GM19351 (cell line): ENCODE data around the gene ITPR2.

Experiments used
- ATAC-seq: cut with Tn5 transposase; IDR thresholded peaks from one replicate; pipeline ENCODE4 v1.9.1; 2021; ENCODE audit warnings: mild to moderate bottlenecking, moderate library complexity; ENCODE audit not compliant: unreplicated experiment

ITPR2 gene

DNA sequence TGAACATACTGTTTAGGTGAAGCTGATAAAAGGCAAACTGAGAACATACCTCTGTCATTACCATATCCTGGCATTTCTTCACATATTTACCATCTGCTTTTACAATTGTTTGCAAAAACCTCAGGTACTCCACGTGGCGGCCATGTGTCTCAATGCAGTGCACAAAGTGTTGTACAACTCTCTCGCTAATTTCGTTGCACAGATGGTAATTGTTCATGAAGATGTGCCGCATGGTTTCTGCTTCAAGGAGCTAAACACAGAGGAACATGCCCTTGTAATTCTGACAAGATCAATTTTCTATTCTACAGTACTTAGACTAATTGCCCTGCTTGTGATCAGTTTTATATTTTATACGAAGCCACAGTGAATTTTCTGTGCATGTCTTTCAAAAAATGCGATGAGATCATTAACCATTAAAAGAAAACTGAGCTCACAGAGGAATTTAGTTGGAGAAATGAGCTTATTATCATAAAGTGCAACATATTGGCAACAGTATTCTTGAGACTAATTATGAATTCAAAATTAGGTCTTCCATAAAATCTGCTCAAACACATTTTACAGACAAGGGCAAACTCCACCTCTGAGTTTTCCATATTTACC, 233.8 kb downstream of the ITPR2 start:
- no peak for ATAC-seq

DNA sequence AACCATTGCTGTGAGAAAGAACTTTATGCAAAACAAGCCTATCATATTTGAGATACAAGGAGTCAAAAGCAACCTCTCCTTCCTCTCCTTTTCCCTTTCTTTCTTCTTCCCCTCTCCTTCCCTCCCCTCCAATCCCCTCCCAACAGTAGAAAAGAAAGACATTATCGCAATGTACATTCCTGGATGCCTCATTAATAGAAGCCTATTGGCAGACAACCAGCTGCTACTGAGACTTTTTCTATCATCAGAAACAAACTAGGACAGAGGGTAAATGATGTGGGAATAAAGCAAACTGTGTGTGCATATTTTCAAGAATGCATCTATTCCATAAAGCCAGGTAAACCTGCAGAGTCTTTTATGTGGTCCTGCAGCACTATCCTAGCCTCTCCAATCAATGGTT, 237.2 kb downstream of the ITPR2 start:
- ATAC-seq = no peak

DNA sequence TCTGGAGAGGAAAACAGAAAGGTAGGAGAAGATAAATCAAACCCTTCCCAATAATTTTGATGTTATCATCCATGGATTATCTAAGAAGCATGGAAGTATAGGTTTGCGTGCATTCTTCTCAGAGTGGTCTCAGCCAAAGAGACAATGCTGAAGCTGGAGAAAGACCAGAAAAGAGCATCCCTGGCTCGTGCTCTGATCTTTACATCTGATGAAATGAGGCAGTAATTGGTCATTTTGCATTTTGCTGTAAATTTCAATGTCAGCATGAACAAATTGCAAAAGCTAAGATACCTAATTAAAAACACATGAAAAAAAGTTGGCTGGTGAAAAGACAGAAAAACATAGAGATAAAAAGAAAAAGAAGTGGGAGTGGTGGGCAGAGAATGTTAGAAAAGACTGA, 252.4 kb downstream of the ITPR2 start:
- no peak for ATAC-seq

DNA sequence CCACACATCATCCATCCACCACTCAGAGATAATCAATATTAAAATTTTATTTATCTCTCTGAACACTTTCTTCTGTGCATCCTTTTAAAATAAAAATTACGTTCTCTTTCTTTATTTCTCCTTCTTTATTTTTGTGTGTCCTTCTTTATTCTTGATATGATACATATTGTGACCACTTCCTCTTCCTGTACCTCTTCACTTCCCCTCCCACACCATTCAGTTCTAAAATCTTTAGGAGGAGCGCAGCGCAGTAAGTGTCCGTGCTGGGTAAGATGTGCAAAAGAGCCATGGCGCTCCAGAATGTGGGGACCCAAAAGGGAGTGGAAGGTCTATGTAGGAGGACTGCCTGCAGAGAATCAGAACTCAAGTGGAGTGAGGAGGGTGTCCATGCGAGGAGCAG, 256.7 kb downstream of the ITPR2 start:
- peak; percentile 49 for ATAC-seq

DNA sequence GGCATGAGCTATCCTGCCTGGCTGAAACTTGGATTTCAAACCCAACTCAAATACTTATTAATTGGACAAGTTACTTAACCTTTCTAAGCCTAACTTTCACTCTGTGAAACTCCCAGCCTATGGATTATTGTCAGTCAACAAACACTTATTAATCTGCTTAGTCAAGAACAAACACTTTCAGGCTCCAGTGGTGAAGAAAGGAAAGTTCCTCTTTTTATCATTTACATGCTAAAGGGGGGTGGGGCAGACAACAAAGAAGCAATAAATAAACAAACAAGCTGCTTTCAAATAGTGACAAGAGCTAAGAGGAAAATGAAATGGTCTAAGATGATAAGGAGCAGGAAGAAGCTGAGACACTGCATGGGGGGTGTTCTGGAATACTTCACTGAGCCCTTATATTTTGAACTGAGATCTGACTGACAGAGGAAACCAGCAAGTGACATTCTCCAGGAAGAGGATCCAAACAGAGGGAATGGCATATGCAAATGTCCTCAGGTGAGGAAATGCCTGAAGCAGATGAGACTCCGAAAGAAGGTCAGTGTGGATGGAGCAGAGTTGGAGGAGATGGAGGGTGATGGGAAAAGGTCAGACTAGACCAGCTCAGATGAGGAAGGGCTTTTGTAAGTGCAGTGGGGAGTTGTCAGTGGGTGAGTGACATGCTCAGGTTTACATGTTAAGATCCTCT, 259.6 kb downstream of the ITPR2 start:
- no peak for ATAC-seq

DNA sequence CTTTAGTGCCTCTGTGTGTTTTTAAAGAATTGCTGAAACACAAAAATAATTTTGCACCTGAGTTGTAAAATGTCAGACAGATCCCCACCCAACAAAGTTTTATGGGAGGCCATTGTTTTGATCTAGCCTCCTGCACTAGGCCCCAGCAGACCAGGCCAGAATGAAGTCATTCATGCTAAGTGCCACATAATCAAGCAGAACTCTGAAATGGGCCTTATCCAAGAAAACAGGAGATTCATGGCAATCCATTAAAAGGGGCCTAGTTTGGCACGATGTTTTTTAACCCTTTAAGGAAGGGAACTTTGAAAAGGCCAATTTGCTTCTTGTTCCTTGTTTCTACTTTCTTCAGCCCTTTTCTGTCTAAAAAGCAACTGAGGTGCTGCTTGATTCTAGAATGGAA, 260.9 kb downstream of the ITPR2 start:
- ATAC-seq = no peak

DNA sequence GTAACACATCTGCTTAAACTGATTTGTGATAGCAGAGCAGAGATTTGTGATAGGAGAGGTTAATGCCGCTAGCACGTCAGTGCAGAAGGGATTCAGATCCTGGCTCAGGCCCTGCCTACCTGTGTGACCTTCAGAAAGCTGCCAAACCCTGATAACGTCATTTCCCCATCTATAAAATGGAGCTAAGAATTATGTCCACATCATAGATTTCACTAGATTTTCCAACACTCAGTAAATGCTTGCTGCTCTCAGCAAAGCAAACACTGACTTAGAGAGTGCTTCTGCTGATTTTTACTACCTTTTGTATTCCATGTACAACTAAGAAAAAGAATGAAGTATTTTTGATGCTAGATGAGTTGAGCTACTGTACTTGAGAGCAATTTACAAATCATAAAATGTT, 261.4 kb downstream of the ITPR2 start:
- ATAC-seq = no peak

DNA sequence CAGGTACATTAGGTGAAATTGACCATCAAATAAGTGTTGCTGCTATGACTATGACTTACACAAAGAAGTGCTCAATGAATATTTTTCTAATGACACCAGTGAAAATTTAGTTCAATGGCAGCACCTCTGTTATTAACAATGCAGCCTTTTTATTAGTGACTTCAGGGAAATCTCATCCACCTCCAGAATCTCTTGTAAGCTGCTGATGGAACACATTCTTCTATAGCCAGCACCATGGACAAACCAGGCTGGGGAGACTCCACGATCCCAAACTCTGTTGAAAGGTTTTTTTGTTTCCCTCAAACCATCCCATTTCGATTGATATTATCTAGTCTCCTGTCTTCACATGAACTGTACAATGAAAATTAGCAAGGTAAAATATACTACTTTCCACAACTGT, 265.9 kb downstream of the ITPR2 start:
- ATAC-seq = no peak

DNA sequence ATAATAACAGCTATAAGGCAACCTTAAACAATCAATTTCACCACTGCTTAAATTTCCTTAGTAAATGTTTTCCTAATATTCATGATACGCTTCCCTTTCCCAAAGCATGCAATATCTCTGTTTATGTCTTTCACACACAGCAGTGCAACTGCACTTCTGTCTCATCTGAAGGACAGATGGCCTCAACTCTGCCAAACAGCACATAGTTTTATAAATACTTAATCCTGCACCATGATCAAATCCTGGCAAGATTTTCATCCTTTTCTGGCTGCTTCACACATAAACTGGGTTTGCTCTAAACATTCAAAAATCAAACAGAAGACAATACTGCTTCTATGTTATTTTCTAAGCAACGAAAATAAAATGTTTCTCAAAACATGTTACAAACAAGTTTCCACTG, 266.3 kb downstream of the ITPR2 start:
- ATAC-seq = no peak

DNA sequence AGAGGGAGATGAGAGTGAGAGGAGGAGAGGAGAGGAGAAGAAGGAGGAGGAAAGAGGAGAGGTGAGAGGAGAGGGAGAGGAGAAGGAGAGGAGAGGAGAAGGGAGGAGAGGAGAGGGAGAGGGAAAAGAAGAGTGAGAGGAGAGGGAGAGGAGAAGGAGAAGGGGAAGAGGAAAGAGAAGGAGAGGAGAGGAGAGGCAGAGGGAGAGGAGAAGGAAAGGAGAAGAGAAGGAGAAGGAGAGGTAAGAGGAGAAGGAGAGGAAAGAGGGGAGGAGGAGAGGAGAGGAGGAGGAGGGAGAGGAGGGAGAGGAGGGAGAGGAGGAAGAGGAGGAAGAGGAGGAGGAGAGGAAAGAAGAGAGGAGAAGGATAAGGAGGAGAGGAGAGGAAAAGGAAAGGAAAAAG, 266.8 kb downstream of the ITPR2 start:
- no peak for ATAC-seq

DNA sequence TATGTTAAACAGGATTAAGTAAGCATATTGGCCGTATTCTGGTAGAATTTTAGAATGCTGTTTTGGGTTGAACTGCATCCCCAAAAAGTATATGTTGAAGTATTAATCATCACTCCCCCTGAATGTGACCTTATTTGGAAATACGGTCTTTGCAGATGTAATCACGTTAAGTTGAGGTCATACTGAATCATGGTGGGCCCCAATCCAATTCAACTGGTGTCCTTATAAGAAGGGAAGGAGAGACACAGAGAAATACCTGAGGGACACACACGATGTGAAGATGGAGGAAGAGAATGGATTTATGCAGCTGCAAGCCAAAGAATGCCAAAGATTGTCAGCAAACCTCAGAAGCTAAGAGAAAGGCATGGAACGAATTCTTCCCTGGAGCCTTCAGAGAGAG, 268.6 kb downstream of the ITPR2 start:
- no peak for ATAC-seq

DNA sequence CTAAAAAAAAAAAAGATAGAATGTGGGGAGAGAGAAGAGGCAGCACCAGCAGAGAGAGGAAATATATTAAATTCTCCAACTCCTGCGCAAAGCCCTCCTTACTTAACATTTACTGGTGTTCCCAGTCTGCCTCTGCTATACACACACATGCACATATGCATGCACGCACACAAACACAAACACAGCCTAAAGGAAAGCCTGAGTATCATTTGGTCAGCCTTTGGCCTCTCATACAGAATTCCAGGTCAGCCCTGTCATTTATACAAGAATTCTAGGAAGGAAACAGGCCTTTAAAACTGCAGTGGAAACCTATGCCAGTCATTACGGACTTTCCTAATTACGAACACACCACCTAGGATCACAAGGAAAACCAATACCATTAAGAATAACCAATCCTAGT, 269.4 kb downstream of the ITPR2 start:
- no peak for ATAC-seq

DNA sequence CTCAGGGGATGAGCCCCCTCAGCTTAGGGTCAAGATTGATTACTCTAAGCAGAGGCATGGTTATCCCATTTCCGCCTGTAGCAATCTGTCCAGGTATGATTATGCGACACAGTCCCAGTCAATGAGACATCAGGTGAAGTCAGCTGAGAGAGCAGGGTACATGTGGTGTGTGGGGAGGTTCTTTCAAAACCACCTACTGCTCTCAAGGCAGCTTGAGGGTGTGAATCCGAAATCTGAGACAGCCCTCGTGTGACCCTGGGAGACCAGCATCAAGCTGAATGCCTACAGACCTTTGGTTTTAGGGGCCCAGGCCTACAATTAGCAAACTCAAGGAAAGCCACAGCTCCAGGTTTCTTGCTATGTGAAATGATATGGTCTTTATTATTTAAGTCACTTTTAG, 275.7 kb downstream of the ITPR2 start:
- ATAC-seq = no peak

DNA sequence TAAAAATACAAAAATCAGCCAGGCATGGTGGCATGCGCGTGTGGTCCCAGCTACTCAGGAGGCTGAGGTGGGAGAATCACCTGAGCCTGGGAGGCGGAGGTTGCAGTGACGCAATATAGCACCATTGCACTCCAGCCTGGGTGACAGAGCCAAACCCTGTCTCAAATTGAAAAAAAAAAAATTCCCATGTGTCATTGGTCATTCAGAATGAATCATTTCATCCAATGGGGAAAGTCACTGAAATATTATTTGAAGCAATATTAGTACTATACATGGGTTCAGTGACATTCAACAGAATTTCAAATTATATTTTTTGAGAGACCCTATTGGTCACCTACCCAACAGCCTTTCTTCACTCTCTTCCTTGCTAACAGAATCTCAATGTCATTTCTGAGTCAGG, 276.1 kb downstream of the ITPR2 start:
- no peak for ATAC-seq

DNA sequence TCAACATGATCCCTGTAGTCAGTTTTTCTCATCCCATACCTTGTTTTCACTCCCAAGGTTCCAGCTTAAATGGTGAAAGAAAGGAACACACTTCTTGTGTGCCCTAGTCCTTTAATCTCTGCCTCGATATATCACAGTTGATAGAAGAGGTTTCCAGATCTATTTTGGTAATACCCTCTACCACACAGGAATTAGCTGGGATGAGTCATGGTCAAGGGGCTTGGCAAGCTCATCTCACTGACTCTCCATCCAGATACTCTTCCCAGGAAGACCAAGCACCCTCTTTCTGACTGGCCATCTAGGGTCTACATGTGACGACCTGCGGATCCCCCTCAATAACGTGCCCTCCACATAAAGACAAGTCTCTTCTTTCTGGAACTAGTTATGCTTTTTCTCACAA, 277.9 kb downstream of the ITPR2 start:
- no peak for ATAC-seq

DNA sequence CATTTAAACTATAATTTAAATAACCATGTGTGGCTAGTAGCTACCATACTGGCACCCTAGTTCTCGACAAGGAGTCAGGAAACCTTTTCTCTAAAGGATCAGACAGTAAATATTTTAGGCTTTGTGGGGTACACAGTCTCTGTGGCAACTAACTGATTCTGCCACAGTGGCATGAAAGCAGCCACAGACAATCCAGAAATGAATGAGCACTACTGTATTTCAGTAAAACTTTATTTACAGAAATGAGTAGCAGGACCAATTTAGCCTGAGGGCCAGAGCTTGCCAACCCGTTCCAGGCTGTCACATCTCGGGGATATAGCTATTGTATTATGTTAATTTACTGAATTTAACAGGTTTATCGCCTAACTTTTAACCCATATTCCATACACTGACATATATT, 278.7 kb downstream of the ITPR2 start:
- ATAC-seq = peak; percentile 58

DNA sequence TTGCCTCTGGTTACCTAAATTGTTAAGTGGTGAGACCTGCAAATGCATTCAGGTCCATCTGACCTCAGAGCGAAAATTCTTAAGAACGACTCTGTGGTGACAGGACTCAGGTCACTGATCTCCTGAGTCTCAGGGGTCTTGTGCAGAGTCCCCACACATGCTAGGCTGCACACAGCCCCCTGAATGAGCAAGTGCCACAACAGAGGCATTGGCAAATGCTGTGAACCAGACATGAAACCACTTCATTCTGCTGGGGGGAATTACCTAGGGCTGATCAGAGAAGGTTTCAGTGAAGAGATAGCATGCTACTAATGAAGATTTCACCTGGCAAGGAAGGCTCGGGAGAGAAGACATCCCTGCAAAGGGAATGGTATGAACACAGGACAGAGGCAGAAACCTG, 281.6 kb downstream of the ITPR2 start:
- ATAC-seq = no peak

DNA sequence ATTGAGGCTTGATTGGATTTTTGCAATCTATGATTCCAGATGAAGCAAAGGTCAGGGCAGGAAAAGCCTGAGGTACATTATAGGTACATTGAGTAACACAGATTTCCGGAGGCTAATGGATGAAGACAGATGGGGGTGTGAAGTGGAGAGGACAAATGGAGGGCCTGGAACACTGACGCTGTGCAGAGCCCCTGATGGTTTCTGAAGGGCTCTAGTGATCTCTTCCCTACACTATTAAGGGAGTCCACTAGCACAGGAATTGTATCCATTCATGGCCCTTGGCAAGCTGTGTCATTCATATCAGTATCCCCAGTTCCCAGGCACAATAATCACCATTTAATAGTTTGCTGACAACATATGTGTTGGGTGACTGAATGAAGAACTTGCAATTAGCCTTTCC, 284.8 kb downstream of the ITPR2 start:
- ATAC-seq = no peak

DNA sequence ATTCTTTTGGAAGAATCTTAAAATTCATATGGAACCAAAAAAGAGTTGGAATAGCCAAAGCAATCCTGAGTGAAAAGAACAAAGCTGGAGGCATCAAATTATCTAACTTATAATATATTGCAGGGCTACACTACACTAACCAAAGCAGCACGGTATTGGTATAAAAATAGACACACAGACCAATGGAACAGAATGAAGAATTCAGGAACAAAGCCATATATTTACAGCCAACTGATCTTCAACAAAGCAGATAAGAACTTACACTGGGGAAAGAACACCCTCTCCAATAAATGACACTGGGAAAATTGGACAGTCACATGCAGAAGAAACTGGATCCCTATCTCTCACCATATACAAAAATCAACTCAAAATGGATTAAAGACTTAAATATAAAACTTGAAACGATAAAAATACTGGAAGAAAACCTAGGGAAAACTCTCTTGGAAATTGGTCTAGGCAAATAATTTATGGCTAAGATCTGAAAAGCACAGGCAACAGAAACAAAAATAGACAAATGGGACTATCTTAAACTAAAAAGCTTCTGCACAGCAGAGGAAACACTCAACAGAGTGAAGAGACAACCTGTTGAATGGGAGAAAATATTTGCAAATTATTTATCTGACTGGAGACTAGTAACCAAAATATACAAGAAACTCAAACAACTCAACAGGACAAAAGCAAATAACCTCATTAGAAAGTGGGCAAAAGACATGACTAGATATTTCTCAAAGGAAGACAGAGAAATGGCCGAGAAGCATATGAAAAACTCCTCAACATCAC, 286.3 kb downstream of the ITPR2 start:
- no peak for ATAC-seq

DNA sequence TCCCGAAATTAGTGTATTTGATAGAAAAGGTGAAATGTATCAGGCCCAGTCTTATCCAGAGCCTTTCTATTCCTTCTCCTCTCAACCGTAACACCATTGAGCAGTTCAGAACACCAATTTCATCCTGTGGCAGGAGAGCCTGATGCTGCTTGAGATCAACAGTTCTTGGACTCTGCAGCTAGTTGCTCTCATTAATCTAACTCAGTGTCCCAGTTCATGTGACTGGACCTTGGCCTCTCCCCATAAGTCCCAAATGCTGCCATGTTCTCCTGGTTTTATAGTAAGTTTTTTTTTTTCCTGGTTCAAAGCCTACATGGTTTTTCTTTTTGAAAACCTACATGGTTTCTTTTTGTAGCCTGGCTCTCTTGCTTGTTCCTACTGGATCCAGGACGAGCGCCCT, 293.9 kb downstream of the ITPR2 start:
- ATAC-seq = no peak

DNA sequence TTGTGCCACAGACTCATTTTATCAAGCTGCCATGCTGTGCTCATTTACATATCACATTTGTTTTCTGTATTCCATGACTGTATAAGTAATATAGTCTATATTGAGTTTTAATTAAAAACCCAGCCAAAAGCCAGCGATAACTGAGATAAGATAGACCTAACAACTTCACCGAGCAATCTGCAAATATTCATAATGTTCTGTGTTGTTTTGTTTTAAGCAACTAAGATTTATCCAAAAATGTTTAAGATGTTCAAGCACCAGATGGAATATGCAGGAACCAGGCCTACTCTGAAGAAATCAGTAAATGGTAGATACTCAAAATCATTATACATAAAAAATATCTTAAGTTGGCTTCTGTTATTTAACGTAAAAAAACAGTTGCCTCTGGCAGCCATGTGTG, 295.3 kb downstream of the ITPR2 start:
- ATAC-seq = no peak

DNA sequence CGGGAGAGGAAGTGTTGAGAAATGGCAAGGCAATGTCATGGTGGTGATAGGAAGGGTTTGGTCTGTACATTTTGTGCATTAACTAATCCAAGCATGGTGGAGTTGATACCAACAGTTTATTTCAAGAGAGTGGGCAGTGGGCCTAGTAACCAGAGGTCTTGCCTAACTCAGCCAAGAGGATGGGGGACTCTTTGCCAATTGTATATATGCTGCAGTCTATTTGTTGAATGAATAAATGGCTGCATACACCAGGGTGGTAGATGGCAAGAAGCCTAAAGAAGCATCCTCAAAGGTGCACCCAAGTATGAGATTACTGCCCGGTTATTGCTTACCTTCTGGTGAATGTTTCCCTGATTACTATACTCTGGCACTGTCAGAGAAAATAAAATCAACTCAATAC, 295.9 kb downstream of the ITPR2 start:
- ATAC-seq = no peak
